B cell (primary cell): ENCODE measurements around the gene TTLL11. TPM values are rescaled to one million over a fixed set of nuclear protein-coding genes. Genes with fewer than 3 reads are reported as not detected.

Experiments used
- ATAC-seq: fragments of 200-7000 bp; cut with Tn5 transposase; one replicate; pipeline ENCODE4 v1.10.0; 2021; ENCODE audit warnings: low read depth, mild to moderate bottlenecking, moderate number of reproducible peaks, moderate library complexity
- CTCF ChIA-PET: fragments of 350-600 bp; sonication (Branson Sonifier 250); formaldehyde crosslinking; loops from one replicate; lab custom pipeline; 2021; ENCODE audit warnings: antibody characterized with exemption, inconsistent platforms; lab: Charles Lee
- POLR2A ChIA-PET: fragments of 350-600 bp; sonication (Branson Sonifier 250); formaldehyde crosslinking; loops from one replicate; lab custom pipeline; 2021; ENCODE audit warnings: antibody characterized with exemption; lab: Charles Lee
- DNase-seq: peaks from one replicate; pipeline ENCODE4 v3.0.0; 2013
- H2AFZ ChIP-seq: 2 replicates; pipeline ENCODE4 v1.6.1; 2012; ENCODE audit warnings: mild to moderate bottlenecking, low read depth, low read length; ENCODE audit not compliant: insufficient read depth, poor library complexity, severe bottlenecking
- H3K27ac ChIP-seq, 2 donors: 1 replicate in 1 of 2; 2 replicates in 1 of 2; pipeline ENCODE4 v1.5.1; 2012 to 2013; ENCODE audit warnings: low read length in 2 of 2, mild to moderate bottlenecking in 2 of 2, moderate library complexity in 1 of 2
- H3K27me3 ChIP-seq, 4 experiments: fragments of 200-600 bp in 1 of 4; sonication (generic) in 1 of 4; replicated peaks in 1 of 4; 1 replicate in 2 of 4; 2 replicates in 2 of 4; pipeline versions ENCODE4 v1.6.1 to v1.7.0; 2013 to 2016; ENCODE audit warnings: low read length in 3 of 4, mild to moderate bottlenecking in 2 of 4, mixed read lengths in 1 of 4, moderate library complexity in 1 of 4; ENCODE audit not compliant: insufficient read depth in 4 of 4, control insufficient read depth in 3 of 4; ENCODE audit errors: control extremely low read depth in 1 of 4
- H3K36me3 ChIP-seq, 2 experiments: replicated peaks in 1 of 2; 1 replicate in 1 of 2; 2 replicates in 1 of 2; pipeline versions ENCODE4 v1.6.1 to v1.7.1; 2013; ENCODE audit warnings: low read length in 1 of 2; ENCODE audit not compliant: insufficient read depth in 2 of 2, control insufficient read depth in 1 of 2; ENCODE audit errors: control extremely low read depth in 1 of 2, extremely low read depth in 1 of 2
- H3K4me1 ChIP-seq, 2 donors: fragments of 200-600 bp in 1 of 2; sonication (generic) in 1 of 2; 1 replicate in 1 of 2; 2 replicates in 1 of 2; pipeline versions ENCODE4 v1.5.1 to v1.6.1; 2013 to 2017; ENCODE audit warnings: low read length in 2 of 2; ENCODE audit not compliant: control insufficient read depth in 2 of 2, insufficient read depth in 2 of 2
- H3K4me2 ChIP-seq: replicated peaks from 2 replicates; pipeline ENCODE3; 2012; ENCODE audit warnings: mild to moderate bottlenecking, low read depth, low read length; ENCODE audit not compliant: poor library complexity, severe bottlenecking
- H3K4me3 ChIP-seq, 5 experiments: fragments of 200-600 bp in 1 of 5; sonication (generic) in 1 of 5; 1 replicate in 3 of 5; 2 replicates in 2 of 5; pipeline versions ENCODE4 v1.5.1 to v1.7.0; 2011 to 2016; ENCODE audit warnings: low read length in 4 of 5, mild to moderate bottlenecking in 4 of 5, low read depth in 2 of 5, control low read depth in 1 of 5, moderate library complexity in 1 of 5; ENCODE audit not compliant: insufficient read depth in 1 of 5; ENCODE audit errors: control extremely low read depth in 1 of 5, extremely low read depth in 1 of 5
- H3K79me2 ChIP-seq: fragments of 200-600 bp; sonication (generic); one replicate; pipeline ENCODE4 v1.6.0; 2016; ENCODE audit warnings: low read length; ENCODE audit not compliant: control insufficient read depth, insufficient read depth
- H3K9ac ChIP-seq: fragments of 200-600 bp; sonication (generic); 2 replicates; pipeline ENCODE4 v1.6.1; 2017; ENCODE audit warnings: mild to moderate bottlenecking, low read length, moderate library complexity
- H3K9me3 ChIP-seq, 3 donors: one replicate each; pipeline versions ENCODE4 v1.6.1 to v1.7.1; 2013; ENCODE audit warnings: low read length in 2 of 3; ENCODE audit not compliant: control insufficient read depth in 2 of 3, insufficient read depth in 1 of 3; ENCODE audit errors: control extremely low read depth in 1 of 3
- H4K20me1 ChIP-seq: 2 replicates; pipeline ENCODE4 v1.6.0; 2012; ENCODE audit warnings: mild to moderate bottlenecking, low read length; ENCODE audit not compliant: insufficient read depth, control insufficient read depth, poor library complexity, severe bottlenecking
- H3K27ac Mint-ChIP-seq: one replicate; pipeline ENCODE4 v1.8.0; 2021; ENCODE audit warnings: mixed read lengths
- H3K27me3 Mint-ChIP-seq: one replicate; pipeline ENCODE4 v1.8.0; 2021; ENCODE audit warnings: mixed read lengths
- H3K4me1 Mint-ChIP-seq: one replicate; pipeline ENCODE4 v1.8.0; 2021; ENCODE audit warnings: mixed read lengths
- H3K4me3 Mint-ChIP-seq: one replicate; pipeline ENCODE4 v1.8.0; 2021; ENCODE audit warnings: mixed read lengths
- H3K9me3 Mint-ChIP-seq: one replicate; pipeline ENCODE4 v1.8.0; 2022; ENCODE audit warnings: mixed read lengths; ENCODE audit not compliant: insufficient read depth
- CTCF ChIP-seq: fragments of 200-600 bp; IDR thresholded peaks from one replicate; pipeline ENCODE4 v1.8.0; 2022; ENCODE audit warnings: antibody characterized with exemption, mild to moderate bottlenecking
- EZH2 ChIP-seq: IDR thresholded peaks from 2 replicates; pipeline ENCODE4 v1.6.1; 2012; ENCODE audit warnings: borderline replicate concordance, low read depth, mild to moderate bottlenecking, moderate library complexity, low read length; ENCODE audit not compliant: insufficient read depth, poor library complexity, severe bottlenecking
- WGBS: methylation state at CpG from one replicate; pipeline ENCODE4 v1.1.5; 2013; ENCODE audit warnings: missing lambda C conversion rate; ENCODE audit not compliant: insufficient coverage; 5-methylcytosine and 5-hydroxymethylcytosine counted together
- intact Hi-C: fragments of 100-400 bp; cut with micrococcal nuclease; formaldehyde crosslinking; loops from one replicate; pipeline ENCODE4 v1.10.0; 2022
- polyA plus RNA-seq: library from polyadenylated mRNA; depleted of rRNA; stranded (reverse); fragments of >200 nt; gene quantifications from 2 replicates; pipeline ENCODE4 v1.2.3, GENCODE V29; 2012
- total RNA-seq, 2 donors: library from RNA; stranded (reverse); fragments of 120-200 nt in 1 of 2; gene quantifications; 1 replicate in 1 of 2; 2 replicates in 1 of 2; pipeline versions ENCODE4 v1.2.3 to v1.2.4, GENCODE V29; 2013 to 2022

Gene TTLL11
- total and polyA plus RNA-seq, 2 donors (not counting 1 experiment from before 2014, with no cell fraction given), result 3.6 to 3.8 TPM

GRCh38 chr9:122085260-122085659, 7.8 kb downstream of the TTLL11 start:
- Histone ChIP-seq H3K4me3 (no peak overlapping the region), H3K9me3 (no peaks in the 10 kb centered on the region), H3K27ac (no peak overlapping the region), H4K20me1 (peaks cover 5% of the 10 kb centered on the region), H3K36me3 (no peaks in the 10 kb centered on the region), H3K4me2 (no peak overlapping the region), H3K4me1 (no peaks in the 10 kb centered on the region), H3K27me3 (no peaks in the 10 kb centered on the region), H3K9ac (no peak overlapping the region), H3K79me2 (peaks cover 16% of the 10 kb centered on the region), H2AFZ (no peak overlapping the region)
- no peak for TF ChIP-seq CTCF
- no peak for TF ChIP-seq EZH2
- no peak for DNase-seq
- ChIA-PET POLR2A (no interaction called here), CTCF (interaction anchor here (1.0 kb wide), 1 partner anchor 14 kb away, joined by 3 read pairs; no protein-coding TSS in a partner anchor)
- WGBS, result 100% methylated on average over 1 of the region's 1 CpG
- Mint-ChIP-seq H3K9me3 (no peaks in the 10 kb centered on the region), H3K27me3 (no peaks in the 10 kb centered on the region), H3K4me3 (no peak overlapping the region), H3K4me1 (peaks cover 7% of the 10 kb centered on the region), H3K27ac (no peak overlapping the region)
- intact Hi-C loops, result no loop called here
- ATAC-seq, result no peak

GRCh38 chr9:122084026-122084675, 9.0 kb downstream of the TTLL11 start:
- H3K9me3 ChIP-seq, result no peaks in the 10 kb centered on the region
- DNase-seq, result no peak
- H3K9ac ChIP-seq, result no peak overlapping the region
- no peak overlapping the region for H3K4me2 ChIP-seq
- intact Hi-C loops, result no loop called here
- no peak overlapping the region for H3K27ac ChIP-seq
- H3K27me3 ChIP-seq, result no peaks in the 10 kb centered on the region
- WGBS, result 100% methylated on average over 3 of the region's 9 CpGs
- no peak overlapping the region for H3K4me3 Mint-ChIP-seq
- peaks cover 13% of the 10 kb centered on the region for H3K79me2 ChIP-seq
- H3K27ac Mint-ChIP-seq, result no peak overlapping the region
- H3K4me1 ChIP-seq, result no peaks in the 10 kb centered on the region
- no peak overlapping the region for H2AFZ ChIP-seq
- H3K36me3 ChIP-seq, result no peaks in the 10 kb centered on the region
- POLR2A ChIA-PET, result no interaction called here
- no peaks in the 10 kb centered on the region for H3K9me3 Mint-ChIP-seq
- no peak for ATAC-seq
- peaks cover 5% of the 10 kb centered on the region for H4K20me1 ChIP-seq
- no peaks in the 10 kb centered on the region for H3K27me3 Mint-ChIP-seq
- TF ChIP-seq EZH2 (no peak), CTCF (no peak)
- CTCF ChIA-PET, result interaction anchor here (0.7 to 1.1 kb wide), 2 partner anchors 15 to 267 kb away, joined by 3 to 5 read pairs; no protein-coding TSS in a partner anchor
- H3K4me3 ChIP-seq, result no peak overlapping the region
- peaks cover 4% of the 10 kb centered on the region for H3K4me1 Mint-ChIP-seq
